ENCODE results near the gene PLXNC1.

PLXNC1 gene

GRCh38 chr12:94179723-94180122 is 31.3 kb downstream of the PLXNC1 start:
- H3K27me3 ChIP-seq (ENCODE audit: insufficient read depth, low read length): no peaks in the 10 kb centered on the region
- H3K9ac ChIP-seq (ENCODE audit: low read length): no peak overlapping the region
- no peak overlapping the region for H3K27ac ChIP-seq (ENCODE audit: low read depth, low read length, poor library complexity, severe bottlenecking)
- H3K4me1 ChIP-seq (ENCODE audit: insufficient read depth, low read length, severe bottlenecking): peaks cover 17% of the 10 kb centered on the region
- no peaks in the 10 kb centered on the region for H3K79me2 ChIP-seq (ENCODE audit: insufficient read depth, low read length)
- no peaks in the 10 kb centered on the region for H3F3A ChIP-seq (ENCODE audit: insufficient read depth, low read length)
- H3K9me3 ChIP-seq (ENCODE audit: low read length): no peaks in the 10 kb centered on the region
- H3K9me2 ChIP-seq (ENCODE audit: low read depth, low read length): no peaks in the 10 kb centered on the region
- TF ChIP-seq CTCF (IDR thresholded peaks at IDR 0.05; ENCODE audit: low read length): no peak
- TF ChIP-seq EZH2 (IDR thresholded peaks at IDR 0.05; ENCODE audit: borderline replicate concordance, low read length): no peak
- no peak overlapping the region for H3K4me3 ChIP-seq (ENCODE audit: low read depth, low read length, poor library complexity, severe bottlenecking)
- H3K4me2 ChIP-seq (ENCODE audit: low read length): no peak overlapping the region
- H2AFZ ChIP-seq (ENCODE audit: low read length): no peak overlapping the region
- no peaks in the 10 kb centered on the region for H3K36me3 ChIP-seq (ENCODE audit: insufficient read depth, low read length)
- no peaks in the 10 kb centered on the region for H4K20me1 ChIP-seq (ENCODE audit: insufficient read depth, low read length)

GRCh38 chr12:94180558-94181296 is 32.4 kb downstream of the PLXNC1 start:
- H3K27ac ChIP-seq (ENCODE audit: low read depth, low read length, poor library complexity, severe bottlenecking): no peak overlapping the region
- no peak overlapping the region for H3K4me2 ChIP-seq (ENCODE audit: low read length)
- TF ChIP-seq CTCF (IDR thresholded peaks at IDR 0.05; ENCODE audit: low read length) (no peak), EZH2 (IDR thresholded peaks at IDR 0.05; ENCODE audit: borderline replicate concordance, low read length) (no peak)
- H3K4me3 ChIP-seq (ENCODE audit: low read depth, low read length, poor library complexity, severe bottlenecking): no peak overlapping the region
- H3K4me1 ChIP-seq (ENCODE audit: insufficient read depth, low read length, severe bottlenecking): peaks cover 7% of the 10 kb centered on the region
- no peak overlapping the region for H3K9ac ChIP-seq (ENCODE audit: low read length)
- H4K20me1 ChIP-seq (ENCODE audit: insufficient read depth, low read length): no peaks in the 10 kb centered on the region
- no peaks in the 10 kb centered on the region for H3K79me2 ChIP-seq (ENCODE audit: insufficient read depth, low read length)
- no peaks in the 10 kb centered on the region for H3K9me3 ChIP-seq (ENCODE audit: low read length)
- H3K27me3 ChIP-seq (ENCODE audit: insufficient read depth, low read length): no peaks in the 10 kb centered on the region
- H3K9me2 ChIP-seq (ENCODE audit: low read depth, low read length): no peaks in the 10 kb centered on the region
- no peaks in the 10 kb centered on the region for H3F3A ChIP-seq (ENCODE audit: insufficient read depth, low read length)
- H3K36me3 ChIP-seq (ENCODE audit: insufficient read depth, low read length): no peaks in the 10 kb centered on the region
- H2AFZ ChIP-seq (ENCODE audit: low read length): no peak overlapping the region

GRCh38 chr12:94182986-94183707 is 34.8 kb downstream of the PLXNC1 start:
- H3K36me3 ChIP-seq (ENCODE audit: insufficient read depth, low read length): no peaks in the 10 kb centered on the region
- H3K9me3 ChIP-seq (ENCODE audit: low read length): no peaks in the 10 kb centered on the region
- H3K27me3 ChIP-seq (ENCODE audit: insufficient read depth, low read length): no peaks in the 10 kb centered on the region
- no peak overlapping the region for H2AFZ ChIP-seq (ENCODE audit: low read length)
- H3K4me1 ChIP-seq (ENCODE audit: insufficient read depth, low read length, severe bottlenecking): no peaks in the 10 kb centered on the region
- H3K9me2 ChIP-seq (ENCODE audit: low read depth, low read length): no peaks in the 10 kb centered on the region
- H3K4me2 ChIP-seq (ENCODE audit: low read length): no peak overlapping the region
- TF ChIP-seq EZH2 (IDR thresholded peaks at IDR 0.05; ENCODE audit: borderline replicate concordance, low read length) (no peak), CTCF (IDR thresholded peaks at IDR 0.05; ENCODE audit: low read length) (no peak)
- H3F3A ChIP-seq (ENCODE audit: insufficient read depth, low read length): no peaks in the 10 kb centered on the region
- H3K9ac ChIP-seq (ENCODE audit: low read length): no peak overlapping the region
- no peak overlapping the region for H3K4me3 ChIP-seq (ENCODE audit: low read depth, low read length, poor library complexity, severe bottlenecking)
- no peaks in the 10 kb centered on the region for H4K20me1 ChIP-seq (ENCODE audit: insufficient read depth, low read length)
- H3K79me2 ChIP-seq (ENCODE audit: insufficient read depth, low read length): no peaks in the 10 kb centered on the region
- H3K27ac ChIP-seq (ENCODE audit: low read depth, low read length, poor library complexity, severe bottlenecking): no peak overlapping the region

Data from OCI-LY1 (cell line).